HG03521 (cell line): Measurements from ENCODE around the gene LRSAM1.

Source experiments
- ATAC-seq: cut with Tn5 transposase; IDR thresholded peaks from one replicate; pipeline ENCODE4 v1.9.1; 2021; ENCODE audit warnings: mild to moderate bottlenecking, moderate library complexity; ENCODE audit not compliant: unreplicated experiment

LRSAM1 gene

DNA sequence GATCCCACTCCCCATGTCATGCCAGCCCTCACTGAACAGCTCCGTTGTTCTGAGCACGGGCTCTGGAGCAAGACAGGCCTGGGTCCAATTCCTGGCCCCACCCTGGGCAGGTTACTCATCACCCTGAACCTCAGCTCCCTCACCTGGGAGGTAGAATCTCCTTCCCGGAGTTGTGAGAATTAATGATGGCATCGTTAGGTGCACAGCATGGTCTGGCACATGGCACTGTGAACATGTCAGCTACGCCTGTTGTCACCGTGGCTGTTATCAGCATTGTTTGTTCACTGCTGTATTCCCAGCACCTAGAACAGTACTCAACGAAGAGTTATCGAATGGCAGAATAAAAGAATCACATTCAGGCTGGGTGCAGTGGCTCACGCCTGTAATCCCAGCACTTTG lies 43.0 kb downstream of the LRSAM1 start:
- ATAC-seq, result no peak

DNA sequence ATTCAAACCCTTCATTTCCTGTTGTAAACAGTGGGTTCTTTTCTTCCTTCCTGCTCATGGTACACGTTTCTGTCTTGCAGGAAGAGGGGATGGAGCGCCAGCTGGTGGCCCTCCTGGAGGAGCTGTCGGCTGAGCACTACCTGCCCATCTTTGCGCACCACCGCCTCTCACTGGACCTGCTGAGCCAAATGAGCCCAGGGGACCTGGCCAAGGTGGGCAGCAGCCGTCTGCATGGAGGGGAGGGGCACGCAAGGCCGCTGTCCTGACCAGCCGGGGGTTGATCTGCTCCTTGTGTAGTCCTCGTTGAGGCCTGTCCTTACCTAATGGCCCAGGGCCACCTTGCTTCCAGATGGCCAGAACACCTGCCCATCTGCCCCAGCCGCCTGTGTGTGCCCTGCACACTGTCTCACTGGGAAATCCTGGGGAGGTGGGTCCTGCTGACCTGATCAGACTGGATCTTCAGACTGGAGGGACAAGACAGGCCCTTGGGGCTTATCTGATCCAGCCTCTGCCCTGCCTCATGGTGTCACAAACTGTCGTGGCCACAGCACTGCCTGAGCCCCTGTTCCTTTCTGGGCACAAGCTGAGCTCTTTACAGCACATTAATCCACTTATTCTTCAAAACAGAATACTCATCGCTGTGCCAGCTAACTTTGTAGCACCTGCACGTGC lies 44.7 kb downstream of the LRSAM1 start:
- ATAC-seq, result no peak

DNA sequence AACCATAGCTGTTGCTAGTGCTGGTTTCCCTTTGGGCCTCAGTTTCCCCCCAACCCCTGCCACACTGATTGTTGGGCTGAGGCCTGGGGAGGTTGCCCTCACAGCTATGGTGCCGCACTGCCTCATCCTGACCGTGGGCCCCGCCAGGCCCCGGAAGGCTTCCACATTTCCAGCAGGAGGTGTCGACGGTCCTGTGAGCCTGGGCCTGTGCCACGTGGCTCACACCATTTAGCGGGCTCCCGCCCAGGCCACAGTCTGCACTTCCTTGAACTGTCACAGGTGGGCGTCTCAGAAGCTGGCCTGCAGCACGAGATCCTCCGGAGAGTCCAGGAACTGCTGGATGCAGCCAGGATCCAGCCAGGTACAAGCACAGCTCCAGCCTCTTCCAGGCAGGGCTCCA lies 45.7 kb downstream of the LRSAM1 start:
- no peak for ATAC-seq

DNA sequence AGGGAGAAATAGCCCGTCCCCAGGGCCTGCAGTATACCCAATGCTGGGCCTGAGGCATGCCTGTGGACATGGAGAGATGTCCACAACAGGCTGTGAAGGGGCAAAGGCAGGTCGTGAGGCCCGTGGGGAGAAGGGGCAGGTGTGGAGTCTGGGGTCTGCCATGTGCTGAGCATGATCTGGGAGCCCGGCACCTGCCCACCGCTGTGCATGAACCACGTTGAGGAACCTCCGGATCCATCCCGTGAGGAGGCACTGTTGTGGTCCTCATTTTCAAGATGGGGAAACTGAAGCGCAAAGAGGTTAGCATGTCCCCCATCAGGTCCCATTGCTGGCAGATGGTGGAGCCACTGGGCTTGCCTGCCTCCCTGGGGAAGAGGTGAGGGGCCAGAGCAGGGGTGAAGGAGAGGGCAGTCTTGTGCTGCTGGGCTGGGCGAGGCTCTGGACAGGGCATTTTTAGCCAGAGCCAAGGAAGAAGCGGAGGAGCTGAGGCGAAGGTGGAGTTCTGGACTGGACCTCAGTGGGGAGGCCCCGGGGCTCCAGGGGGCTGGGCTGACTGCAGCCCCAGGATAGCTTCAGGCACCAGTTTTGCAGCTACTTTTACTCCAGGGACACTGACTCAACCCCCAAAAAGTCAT lies 46.5 kb downstream of the LRSAM1 start:
- ATAC-seq, result no peak

DNA sequence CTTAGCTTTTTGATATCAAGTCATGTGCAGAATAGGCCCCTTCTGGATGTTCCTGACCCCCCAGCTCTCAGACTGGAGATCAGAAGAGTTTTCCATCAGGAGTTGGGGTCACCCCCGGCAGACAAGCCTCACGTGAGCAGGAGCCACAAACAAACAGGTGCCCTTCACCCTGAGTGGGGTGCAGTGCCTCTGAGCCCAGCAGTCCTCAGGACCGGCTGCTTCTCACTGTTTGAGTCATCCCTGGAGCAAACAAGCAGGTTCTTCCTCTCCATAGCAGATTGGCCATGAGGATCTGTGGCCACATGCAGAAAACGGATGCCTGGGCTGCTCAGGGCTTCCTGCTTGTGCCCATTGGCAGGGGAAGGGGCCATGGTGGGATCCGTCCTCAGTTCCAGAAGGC lies 47.0 kb downstream of the LRSAM1 start:
- ATAC-seq, result no peak

DNA sequence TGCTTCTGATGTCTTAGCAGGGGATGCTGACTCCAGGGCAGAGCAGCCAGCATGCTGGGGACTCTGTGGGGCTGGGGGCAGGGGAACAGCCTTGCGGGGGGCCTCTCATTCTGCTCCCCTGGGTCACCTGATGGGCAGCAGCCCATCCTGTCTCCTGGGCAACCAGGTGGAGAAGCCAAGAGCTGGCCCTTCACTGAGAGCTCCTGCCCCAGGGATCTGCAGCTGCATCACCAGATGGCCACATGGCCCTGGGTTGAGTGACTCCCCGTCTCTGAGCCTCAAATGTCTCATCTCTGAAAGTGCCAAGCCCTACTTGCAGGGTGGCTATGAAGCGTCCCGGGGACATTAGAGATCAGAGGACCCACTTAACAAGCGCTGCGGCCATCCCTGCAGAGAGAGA lies 49.1 kb downstream of the LRSAM1 start:
- no peak for ATAC-seq

DNA sequence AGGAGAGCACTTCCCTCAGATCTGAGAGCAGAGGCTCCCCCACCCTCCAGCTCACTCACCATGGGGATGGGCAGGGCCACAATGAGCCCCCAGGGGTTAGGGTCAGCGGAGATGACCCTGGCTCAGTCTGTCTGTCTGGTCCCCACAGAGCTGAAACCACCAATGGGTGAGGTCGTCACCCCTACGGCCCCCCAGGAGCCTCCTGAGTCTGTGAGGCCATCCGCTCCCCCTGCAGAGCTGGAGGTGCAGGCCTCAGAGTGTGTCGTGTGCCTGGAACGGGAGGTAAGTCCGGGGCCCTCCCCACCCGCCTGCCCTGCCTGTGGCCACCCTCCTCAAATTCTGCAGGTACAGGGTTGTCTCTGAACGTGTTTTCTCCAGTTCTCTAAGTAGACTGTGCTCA lies 49.6 kb downstream of the LRSAM1 start:
- no peak for ATAC-seq

DNA sequence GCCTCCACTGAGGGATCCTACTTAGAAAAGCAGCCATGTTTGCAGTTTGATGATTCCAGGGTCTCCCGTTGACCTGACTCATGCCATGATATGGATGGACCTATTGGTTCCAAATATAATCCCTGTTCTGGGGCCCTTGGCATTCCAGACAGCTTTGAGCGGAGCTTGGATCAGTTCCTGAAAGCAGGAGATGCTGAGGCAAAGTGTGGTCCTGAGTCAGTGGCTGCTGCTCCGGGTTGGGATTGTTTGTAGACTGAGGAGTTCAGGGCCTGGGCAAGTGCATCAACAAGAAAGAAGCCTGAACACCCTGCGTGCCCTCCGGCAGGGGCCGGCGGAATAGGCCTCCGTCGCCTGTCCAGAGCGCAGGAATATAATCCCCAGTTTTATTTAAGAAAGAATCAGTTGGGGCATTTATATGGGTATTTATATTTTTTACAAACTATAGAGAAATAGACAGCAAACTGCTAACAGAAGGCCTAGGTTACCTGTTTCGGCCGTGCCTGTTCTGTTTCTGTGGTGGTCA lies 50.6 kb downstream of the LRSAM1 start:
- ATAC-seq, result no peak

DNA sequence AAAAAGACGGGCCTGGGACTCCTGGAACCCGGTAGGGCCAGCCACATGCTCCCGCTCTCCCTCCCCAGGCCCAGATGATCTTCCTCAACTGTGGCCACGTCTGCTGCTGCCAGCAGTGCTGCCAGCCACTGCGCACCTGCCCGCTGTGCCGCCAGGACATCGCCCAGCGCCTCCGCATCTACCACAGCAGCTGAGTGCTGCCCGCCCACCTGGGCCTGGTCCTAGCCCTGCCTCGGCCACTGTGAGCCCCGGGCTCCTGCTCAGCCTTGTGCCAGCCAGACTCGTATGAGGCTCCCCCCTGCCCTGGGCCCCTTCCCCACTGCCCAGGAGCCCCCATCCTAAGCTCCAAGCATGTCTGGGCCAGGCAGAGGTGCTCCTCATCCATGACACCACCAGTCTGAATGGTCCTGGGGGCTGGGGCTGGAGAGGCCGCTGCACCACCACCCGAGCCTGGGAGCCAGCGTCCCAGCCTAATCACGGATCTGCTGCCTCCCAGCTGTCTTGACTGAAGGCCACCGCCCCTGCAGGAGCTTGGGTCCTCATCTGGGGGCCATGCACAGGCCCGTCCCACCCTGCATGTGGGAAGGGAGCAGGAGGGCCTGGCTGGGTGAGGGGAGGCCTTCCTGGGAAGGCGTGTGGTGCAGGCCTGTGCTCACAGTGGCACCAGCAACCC lies 51.5 kb downstream of the LRSAM1 start:
- no peak for ATAC-seq

DNA sequence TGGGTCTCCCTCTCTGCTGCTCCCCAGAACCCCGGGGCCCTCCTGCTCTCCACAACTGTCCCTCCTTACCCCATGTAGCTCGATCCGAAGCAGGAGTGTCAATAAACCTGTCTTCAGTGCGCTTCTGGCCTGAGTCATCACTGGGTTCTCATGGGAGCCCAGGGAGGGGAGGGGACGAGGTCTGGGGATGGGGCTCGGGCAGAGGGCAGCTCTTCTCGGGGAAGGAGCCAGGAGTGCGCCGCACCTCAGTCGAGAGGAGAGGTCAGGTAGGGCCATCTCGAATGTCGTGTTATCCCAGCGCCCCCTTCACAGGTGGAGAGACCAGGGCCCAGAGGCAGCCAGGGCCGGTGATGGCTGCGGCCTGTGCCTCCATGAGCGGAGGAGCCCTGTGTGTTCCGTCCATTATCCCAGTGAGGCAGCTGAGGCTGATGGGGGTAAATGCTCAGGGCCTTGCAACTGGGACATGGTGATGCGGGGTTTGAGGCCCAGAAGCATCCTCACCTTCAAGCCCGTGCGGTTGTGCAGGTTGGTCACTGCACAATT lies 52.1 kb downstream of the LRSAM1 start:
- ATAC-seq, result no peak

DNA sequence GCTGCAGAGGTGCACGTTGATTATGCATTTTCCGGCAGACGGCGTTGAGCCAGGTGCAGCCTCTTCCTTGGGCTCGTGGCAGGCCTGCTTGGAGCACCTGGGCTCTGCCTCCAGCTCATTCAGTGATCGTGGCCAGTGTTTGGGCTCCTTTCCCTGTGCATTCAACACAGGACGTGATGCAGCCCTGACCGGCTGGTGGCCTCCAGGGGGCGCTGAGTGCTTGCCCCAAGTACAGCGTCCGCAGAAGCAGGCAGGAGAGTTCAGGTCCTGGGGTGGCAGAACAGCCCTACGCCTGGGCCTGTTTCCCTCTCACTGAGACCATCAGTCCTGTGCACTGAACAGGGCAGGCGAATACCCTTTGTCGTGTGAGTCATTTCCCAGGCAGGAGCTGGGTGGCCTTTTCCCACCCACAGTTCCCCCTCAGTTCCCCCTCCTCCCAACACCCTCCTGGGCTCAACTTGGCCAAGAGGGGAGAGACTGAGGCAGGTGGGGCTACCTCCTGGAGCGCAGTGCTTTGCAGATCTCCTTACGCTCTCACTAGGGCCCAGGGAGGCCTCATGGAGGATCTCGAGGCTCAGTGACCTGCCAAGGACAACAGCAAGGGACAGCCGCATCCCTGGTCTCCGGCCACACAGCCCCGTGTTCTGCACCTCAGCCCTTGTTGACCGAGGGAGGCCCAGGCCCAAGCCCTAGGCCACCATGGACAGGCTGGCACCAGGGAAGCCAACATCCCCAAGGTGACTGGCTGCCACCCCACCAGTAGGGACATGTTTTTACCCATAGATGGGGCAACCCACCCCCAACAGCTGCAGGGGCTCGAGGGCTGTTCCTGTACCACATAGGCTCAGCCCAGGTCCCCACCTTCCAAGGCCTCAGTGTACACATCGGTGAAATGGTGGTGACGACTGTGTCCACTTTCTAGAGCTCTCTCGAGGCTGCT lies 52.9 kb downstream of the LRSAM1 start:
- peak; percentile 48 for ATAC-seq

DNA sequence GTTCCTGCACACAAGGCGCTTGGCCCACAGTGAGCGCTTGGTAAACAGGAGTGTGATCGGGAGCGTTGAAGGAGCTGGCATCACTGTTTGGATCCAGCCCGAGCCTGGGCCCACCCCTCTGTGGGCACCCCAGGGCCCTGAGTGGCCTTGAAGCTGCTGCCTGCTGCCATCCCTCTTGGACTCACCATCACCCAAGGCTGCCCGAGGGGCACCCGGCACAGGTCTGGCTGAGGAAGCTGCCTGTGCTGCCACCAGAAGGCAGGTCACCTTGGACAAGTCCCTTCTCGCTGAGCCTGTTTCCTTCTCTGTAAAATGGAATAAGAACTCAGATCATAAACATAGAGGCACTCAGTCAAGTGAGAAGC lies 53.6 kb downstream of the LRSAM1 start:
- no peak for ATAC-seq

DNA sequence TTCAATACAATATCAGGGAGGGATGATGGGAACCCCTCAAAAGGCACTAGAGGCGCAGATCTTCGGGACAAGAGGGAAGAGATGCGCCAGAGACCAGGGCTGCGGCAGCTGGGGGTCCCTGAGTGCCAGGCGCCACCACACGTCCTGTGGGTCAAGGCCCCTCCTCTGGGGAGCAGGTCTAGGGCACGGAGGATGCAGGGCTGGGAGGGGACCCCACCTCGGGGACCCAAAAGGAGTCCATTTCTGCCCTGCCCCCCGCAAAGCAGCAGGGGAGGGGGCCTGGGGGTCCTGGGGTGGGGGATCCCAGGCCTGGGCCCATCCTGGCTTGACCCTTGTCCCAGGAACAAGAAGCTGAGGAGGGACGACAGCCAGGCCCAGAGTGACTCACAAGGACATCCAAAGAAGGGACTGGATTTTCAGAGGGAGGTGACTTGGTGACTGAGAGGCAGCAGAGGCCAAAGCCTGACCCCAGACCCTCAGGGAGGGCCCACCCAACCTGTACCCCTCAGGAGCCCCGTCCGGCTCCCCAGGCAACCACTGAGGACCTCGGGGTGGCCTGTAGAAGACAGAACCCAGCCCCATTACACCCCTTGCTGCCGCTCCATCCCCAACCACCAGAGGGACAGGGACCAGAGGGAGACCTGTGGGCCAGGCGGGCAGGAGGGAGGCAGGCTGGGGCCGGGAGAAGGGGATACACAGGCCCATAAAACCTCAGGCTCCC lies 54.2 kb downstream of the LRSAM1 start:
- no peak for ATAC-seq

DNA sequence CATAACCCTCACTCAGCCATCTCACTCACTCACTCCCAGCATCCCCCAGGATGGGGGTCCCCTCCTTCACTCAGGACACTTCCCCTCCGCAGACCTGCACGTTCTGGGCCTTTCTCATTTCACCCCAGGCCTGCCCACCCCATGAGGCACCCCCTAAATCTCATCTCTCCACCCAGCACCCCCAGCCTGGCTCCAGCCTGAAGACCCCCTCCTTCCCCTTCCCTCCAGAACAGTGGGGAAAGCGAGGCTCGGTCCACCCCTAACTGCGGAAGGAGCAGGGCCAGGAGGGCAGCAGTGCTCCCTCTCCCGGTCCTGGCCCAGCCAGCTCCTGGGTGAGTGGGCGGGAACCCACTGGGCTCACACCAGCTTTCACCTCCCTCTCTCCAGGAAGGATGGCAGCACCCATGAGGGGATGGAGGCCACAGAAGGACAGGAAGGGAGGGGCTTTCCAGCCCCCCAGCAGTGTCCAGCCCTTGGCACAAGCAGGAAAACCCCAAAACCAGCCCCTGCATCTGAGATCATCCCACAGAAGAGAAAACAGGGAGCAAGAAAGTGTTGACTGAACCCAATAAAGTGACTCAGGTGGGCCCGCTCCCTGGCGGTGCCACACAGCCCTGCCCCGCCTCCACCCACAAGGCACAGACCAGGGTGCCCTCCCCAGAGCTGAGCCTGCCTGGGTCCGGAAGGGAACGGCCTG lies 55.0 kb downstream of the LRSAM1 start:
- ATAC-seq, result no peak

DNA sequence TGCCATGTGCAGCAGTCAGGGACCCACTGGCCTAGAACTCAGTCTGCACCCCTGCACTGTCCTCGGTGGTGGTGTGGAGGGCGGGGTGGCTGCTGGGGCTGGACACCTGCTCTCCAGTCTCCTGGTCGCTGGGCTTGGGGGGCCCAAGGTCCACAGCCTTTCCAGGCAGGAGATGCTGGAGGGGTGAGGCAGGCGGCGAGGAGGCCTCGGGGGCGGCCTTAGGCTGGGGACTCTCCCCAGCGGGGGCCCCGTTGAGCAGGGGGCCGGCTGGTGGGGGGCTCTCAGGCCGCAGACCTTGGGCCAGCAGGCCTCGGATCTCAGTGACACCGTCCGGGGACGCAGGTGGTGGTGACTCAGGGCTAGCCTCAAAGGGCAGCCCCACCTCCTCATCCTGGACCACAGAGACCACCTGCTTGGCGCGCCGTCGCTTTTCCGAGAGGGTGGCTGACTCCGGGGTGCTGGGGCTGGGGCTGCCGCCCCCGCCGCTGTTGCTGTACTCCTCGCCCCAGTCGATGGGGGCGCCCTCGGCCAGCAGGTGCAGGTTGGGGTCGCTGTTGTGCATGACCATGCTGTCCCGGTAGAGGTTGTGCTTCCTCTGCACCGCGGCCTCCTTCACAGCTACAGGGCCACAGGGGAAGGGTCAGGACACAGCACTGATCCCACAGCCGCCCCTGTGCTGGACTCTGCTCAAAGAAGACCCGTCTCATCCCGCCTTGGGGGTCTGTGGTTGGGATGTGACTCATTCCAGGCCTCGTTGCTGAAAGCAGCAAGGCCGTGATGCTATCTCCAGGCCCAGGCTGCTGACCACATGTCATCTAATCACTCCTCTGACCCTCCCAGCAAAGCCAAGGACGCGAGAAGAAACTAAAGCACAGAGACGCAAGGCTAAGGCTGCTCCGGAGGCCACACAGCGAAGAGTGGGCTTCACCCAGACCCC lies 55.8 kb downstream of the LRSAM1 start:
- ATAC-seq, result no peak

DNA sequence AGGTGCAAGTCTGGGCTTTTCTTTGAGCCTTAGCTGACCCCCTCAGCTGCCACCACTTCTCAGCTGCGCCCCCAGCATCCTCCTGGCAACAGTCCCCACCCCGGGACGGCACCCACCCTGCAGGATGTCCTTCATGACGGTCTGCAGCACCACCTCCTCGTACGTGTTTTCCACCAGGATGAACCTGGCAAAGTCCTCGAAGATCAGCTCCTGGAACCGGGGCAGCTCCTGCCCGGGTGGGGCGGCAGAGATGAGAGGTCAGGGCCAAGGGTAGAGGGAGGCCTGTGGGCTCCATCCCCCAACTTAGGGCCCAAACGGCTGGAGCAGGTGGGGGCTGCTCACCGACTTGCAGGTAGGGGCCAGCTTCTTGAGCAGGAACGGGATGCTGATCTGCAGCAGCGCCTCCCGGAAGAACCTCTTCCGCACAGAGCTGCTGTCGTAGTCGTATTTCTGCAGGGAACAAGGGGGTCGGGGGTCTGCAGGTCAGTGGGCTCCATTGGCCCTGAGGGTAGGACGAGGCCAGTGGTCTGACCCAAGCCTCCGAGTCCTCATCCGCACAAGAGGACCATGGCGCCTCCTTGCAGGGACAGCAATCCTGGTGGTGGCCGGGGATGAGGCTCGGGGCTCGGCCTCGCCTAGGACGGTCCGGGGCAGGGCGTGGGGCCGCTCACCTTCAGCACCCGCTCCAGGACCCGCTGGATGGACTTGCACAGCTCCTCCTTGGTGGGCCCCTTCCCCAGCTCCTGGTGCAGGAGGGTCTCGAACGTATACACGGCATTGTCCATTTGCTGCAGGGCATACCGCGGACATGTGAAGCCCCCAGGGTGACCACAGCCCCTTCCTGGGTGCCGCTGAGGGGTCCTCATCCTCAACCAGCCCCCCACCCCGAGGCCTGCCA lies 56.7 kb downstream of the LRSAM1 start:
- no peak for ATAC-seq

DNA sequence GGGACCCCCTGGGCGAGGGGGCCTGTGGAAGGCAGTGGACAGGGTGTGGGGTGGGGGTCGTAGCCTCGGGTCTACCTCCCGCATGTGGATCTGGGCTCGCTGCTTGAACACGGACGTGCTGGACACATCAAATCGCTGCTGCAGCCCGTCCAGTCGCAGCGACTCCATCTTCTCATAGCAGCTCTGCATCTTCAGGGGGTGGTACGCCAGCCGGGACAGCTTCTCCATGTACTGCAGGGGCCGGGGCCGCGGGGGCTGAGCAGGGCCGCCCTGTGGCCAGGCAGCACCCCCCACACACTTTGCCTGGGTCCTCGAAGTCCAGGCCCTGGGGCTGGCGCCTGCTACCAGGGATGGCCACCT lies 57.6 kb downstream of the LRSAM1 start:
- ATAC-seq, result no peak
